ENCODE results near the gene MED12L. TPM values are rescaled to one million over a fixed set of nuclear protein-coding genes. Genes with fewer than 3 reads are reported as not detected.

MED12L gene
- total and polyA plus RNA-seq, 10 of the 15 experiments (the other 5 are each of a cell fraction or from before 2014, with no cell fraction given): 0.01 to 0.06 (median 0.03) TPM; not detected in 2

DNA sequence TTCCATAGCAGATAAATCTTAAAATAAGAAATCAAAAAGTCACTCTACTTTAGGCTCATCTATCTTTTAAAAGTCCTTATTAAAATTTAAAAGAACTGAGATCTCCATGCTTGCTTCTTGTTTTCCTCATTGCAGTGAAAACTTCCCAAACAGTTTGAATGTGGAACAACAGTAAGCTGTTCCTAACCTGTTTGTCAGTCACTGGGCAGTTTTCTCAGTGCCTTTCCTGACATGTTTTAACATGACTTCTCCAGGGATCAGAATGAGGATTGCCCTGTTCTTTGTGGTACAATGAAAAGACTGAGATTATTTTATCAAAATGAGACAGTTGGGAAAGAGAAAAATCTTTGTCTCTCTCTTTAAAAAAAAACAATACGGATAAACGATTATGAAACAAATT, 230.4 kb downstream of the MED12L start:
- no TSS peak for BruUV-seq (replicated peaks)

More for the DNA sequence above, 230.4 kb downstream of the MED12L start:
- Histone ChIP-seq H3K27ac (ENCODE audit: control insufficient read depth, insufficient read depth) (no peak overlapping the region), H3K9me3 (replicated peaks; ENCODE audit: control insufficient read depth, insufficient read depth, low read length) (no peaks in the 10 kb centered on the region), H3K9ac (ENCODE audit: control insufficient read depth, insufficient read depth, low read length) (no peak overlapping the region), H2AFZ (ENCODE audit: control insufficient read depth, low read depth, low read length) (no peak overlapping the region), H3K79me2 (ENCODE audit: control insufficient read depth, insufficient read depth, low read length) (no peaks in the 10 kb centered on the region), H3K27me3 (replicated peaks in 1 of 2; ENCODE audit: control insufficient read depth in 2 of 2, insufficient read depth in 2 of 2, low read length in 1 of 2) (no peaks in the 10 kb centered on the region; a peak in 1 of 4 replicates), H4K20me1 (ENCODE audit: control insufficient read depth, insufficient read depth) (no peaks in the 10 kb centered on the region), H3K4me3 (no peak overlapping the region), H3K36me3 (ENCODE audit: control insufficient read depth in 2 of 2, insufficient read depth in 2 of 2, low read length in 1 of 2) (no peaks in the 10 kb centered on the region), H3K4me2 (ENCODE audit: control insufficient read depth, insufficient read depth) (no peak overlapping the region), H3K4me1 (ENCODE audit: control insufficient read depth, insufficient read depth, low read length) (no peaks in the 10 kb centered on the region)
- CTCF ChIA-PET: no interaction called here
- RAD21 ChIA-PET (ENCODE audit: unreplicated experiment): no interaction called here
- FAIRE-seq (no peak), DNase-seq (ENCODE audit: low read depth, low spot score) (no peak), ATAC-seq (no peak)
- intact Hi-C loops (cut with micrococcal nuclease; ENCODE audit: unreplicated experiment): no loop called here
- SMC1A ChIA-PET (ENCODE audit: uncharacterized antibody, unreplicated experiment): no interaction called here
- POLR2A ChIA-PET: no interaction called here
- WGBS (ENCODE audit: insufficient coverage, insufficient replicate concordance, low lambda C conversion rate, missing lambda C conversion rate): 96% methylated on average over 2 of the region's 2 CpGs
- in situ Hi-C loops (cut with MboI): no loop called here
- no peak for TF ChIP-seq IKZF1 (conservative IDR thresholded peaks at IDR 0.05)
- no peak for TF ChIP-seq HDGF (IDR thresholded peaks at IDR 0.05)
- TF ChIP-seq ASH2L (IDR thresholded peaks at IDR 0.05; ENCODE audit: borderline replicate concordance, low read depth): no peak
- TF ChIP-seq PAX8 (IDR thresholded peaks at IDR 0.05): no peak
- TF ChIP-seq, protein P1, sequence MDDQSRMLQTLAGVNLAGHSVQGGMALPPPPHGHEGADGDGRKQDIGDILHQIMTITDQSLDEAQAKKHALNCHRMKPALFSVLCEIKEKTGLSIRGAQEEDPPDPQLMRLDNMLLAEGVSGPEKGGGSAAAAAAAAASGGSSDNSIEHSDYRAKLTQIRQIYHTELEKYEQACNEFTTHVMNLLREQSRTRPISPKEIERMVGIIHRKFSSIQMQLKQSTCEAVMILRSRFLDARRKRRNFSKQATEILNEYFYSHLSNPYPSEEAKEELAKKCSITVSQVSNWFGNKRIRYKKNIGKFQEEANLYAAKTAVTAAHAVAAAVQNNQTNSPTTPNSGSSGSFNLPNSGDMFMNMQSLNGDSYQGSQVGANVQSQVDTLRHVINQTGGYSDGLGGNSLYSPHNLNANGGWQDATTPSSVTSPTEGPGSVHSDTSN (IDR thresholded peaks at IDR 0.05; ENCODE audit: insufficient replicate concordance, low read depth, low read length): no peak
- no peak for TF ChIP-seq HDAC6 (IDR thresholded peaks at IDR 0.05; ENCODE audit: unreplicated experiment)
- no peak for TF ChIP-seq NFIC (IDR thresholded peaks at IDR 0.05; ENCODE audit: low read depth, low read length)
- no peak for TF ChIP-seq MYC (IDR thresholded peaks at IDR 0.05; ENCODE audit: insufficient read depth, insufficient read length, insufficient replicate concordance, low read length, severe bottlenecking)
- TF ChIP-seq, protein P2, sequence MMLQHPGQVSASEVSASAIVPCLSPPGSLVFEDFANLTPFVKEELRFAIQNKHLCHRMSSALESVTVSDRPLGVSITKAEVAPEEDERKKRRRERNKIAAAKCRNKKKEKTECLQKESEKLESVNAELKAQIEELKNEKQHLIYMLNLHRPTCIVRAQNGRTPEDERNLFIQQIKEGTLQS (IDR thresholded peaks at IDR 0.05; ENCODE audit: borderline replicate concordance, extremely low read depth, low read depth, low read length): no peak
- TF ChIP-seq, protein P3, sequence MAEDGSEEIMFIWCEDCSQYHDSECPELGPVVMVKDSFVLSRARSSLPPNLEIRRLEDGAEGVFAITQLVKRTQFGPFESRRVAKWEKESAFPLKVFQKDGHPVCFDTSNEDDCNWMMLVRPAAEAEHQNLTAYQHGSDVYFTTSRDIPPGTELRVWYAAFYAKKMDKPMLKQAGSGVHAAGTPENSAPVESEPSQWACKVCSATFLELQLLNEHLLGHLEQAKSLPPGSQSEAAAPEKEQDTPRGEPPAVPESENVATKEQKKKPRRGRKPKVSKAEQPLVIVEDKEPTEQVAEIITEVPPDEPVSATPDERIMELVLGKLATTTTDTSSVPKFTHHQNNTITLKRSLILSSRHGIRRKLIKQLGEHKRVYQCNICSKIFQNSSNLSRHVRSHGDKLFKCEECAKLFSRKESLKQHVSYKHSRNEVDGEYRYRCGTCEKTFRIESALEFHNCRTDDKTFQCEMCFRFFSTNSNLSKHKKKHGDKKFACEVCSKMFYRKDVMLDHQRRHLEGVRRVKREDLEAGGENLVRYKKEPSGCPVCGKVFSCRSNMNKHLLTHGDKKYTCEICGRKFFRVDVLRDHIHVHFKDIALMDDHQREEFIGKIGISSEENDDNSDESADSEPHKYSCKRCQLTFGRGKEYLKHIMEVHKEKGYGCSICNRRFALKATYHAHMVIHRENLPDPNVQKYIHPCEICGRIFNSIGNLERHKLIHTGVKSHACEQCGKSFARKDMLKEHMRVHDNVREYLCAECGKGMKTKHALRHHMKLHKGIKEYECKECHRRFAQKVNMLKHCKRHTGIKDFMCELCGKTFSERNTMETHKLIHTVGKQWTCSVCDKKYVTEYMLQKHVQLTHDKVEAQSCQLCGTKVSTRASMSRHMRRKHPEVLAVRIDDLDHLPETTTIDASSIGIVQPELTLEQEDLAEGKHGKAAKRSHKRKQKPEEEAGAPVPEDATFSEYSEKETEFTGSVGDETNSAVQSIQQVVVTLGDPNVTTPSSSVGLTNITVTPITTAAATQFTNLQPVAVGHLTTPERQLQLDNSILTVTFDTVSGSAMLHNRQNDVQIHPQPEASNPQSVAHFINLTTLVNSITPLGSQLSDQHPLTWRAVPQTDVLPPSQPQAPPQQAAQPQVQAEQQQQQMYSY (CRISPR knock-in tag; IDR thresholded peaks at IDR 0.05): no peak
- TF ChIP-seq RFX5 (IDR thresholded peaks at IDR 0.05; ENCODE audit: low read depth, low read length): no peak
- no peak for TF ChIP-seq SREBF2 (IDR thresholded peaks at IDR 0.05; ENCODE audit: low read length)
- no peak for TF ChIP-seq SMARCA5 (IDR thresholded peaks at IDR 0.05)
- TF ChIP-seq SMC3 (IDR thresholded peaks at IDR 0.05; ENCODE audit: borderline replicate concordance, low read length): no peak
- no peak for TF ChIP-seq MEF2A (IDR thresholded peaks at IDR 0.05; ENCODE audit: insufficient read depth, low read depth, low read length)
- no peak for TF ChIP-seq EGR1 (IDR thresholded peaks at IDR 0.05; ENCODE audit: borderline replicate concordance in 1 of 2, low read depth in 2 of 2, low read length in 2 of 2)
- TF ChIP-seq, protein P4, sequence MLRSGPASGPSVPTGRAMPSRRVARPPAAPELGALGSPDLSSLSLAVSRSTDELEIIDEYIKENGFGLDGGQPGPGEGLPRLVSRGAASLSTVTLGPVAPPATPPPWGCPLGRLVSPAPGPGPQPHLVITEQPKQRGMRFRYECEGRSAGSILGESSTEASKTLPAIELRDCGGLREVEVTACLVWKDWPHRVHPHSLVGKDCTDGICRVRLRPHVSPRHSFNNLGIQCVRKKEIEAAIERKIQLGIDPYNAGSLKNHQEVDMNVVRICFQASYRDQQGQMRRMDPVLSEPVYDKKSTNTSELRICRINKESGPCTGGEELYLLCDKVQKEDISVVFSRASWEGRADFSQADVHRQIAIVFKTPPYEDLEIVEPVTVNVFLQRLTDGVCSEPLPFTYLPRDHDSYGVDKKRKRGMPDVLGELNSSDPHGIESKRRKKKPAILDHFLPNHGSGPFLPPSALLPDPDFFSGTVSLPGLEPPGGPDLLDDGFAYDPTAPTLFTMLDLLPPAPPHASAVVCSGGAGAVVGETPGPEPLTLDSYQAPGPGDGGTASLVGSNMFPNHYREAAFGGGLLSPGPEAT (IDR thresholded peaks at IDR 0.05; ENCODE audit: low read depth): no peak

Measured in GM12878 (cell line).